WTC11 (cell line): ENCODE measurements around the gene SEMA6D.

ENCODE experiments used
- ESRRA ChIP-seq: sonication (generic); formaldehyde crosslinking; IDR thresholded peaks from 2 replicates; pipeline ENCODE4 v1.8.1; 2022; ENCODE audit warnings: mild to moderate bottlenecking, missing genetic modification reagents, borderline replicate concordance
- JUN ChIP-seq: sonication (generic); formaldehyde crosslinking; IDR thresholded peaks from 2 replicates; pipeline ENCODE4 v1.8.0; 2023; ENCODE audit warnings: mild to moderate bottlenecking, missing genetic modification reagents
- NFE2L1 ChIP-seq: sonication (generic); formaldehyde crosslinking; IDR thresholded peaks from 2 replicates; pipeline ENCODE4 v1.8.1; 2023; ENCODE audit warnings: missing genetic modification reagents
- USF2 ChIP-seq: sonication (generic); formaldehyde crosslinking; IDR thresholded peaks from 2 replicates; pipeline ENCODE4 v1.8.1; 2023; ENCODE audit warnings: mild to moderate bottlenecking, missing genetic modification reagents, moderate library complexity
- ZNF416 ChIP-seq: fragments of 250-450 bp; sonication (Bioruptor Pico); IDR thresholded peaks from 2 replicates; pipeline ENCODE4 v1.9.0; 2021; ENCODE audit warnings: mild to moderate bottlenecking, inconsistent platforms
- TF ChIP-seq, protein P1 (sequence below): fragments of 200-600 bp; IDR thresholded peaks from 2 replicates; pipeline ENCODE4 v1.8.0; 2022; ENCODE audit warnings: antibody characterized with exemption

DNA sequence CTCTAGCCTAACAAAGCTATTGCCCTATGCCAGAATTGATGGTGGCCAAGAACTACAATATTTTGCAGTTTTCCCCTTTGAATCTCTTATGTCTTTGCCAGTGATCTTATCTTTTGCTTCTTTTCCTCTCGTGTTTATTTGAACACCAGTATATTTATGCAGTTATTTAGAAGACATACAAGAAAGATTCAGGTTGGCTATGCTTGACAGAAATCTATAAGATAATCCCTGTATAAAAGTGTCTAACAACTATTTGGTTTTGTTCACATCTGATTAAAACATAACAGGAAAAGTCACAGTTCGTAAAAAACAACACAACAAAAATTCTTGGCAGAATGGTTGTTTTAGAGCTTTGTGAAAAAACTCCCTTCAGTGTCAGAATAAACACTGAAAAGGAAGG, 63.7 kb downstream of the SEMA6D start:
- TF ChIP-seq, protein P1, sequence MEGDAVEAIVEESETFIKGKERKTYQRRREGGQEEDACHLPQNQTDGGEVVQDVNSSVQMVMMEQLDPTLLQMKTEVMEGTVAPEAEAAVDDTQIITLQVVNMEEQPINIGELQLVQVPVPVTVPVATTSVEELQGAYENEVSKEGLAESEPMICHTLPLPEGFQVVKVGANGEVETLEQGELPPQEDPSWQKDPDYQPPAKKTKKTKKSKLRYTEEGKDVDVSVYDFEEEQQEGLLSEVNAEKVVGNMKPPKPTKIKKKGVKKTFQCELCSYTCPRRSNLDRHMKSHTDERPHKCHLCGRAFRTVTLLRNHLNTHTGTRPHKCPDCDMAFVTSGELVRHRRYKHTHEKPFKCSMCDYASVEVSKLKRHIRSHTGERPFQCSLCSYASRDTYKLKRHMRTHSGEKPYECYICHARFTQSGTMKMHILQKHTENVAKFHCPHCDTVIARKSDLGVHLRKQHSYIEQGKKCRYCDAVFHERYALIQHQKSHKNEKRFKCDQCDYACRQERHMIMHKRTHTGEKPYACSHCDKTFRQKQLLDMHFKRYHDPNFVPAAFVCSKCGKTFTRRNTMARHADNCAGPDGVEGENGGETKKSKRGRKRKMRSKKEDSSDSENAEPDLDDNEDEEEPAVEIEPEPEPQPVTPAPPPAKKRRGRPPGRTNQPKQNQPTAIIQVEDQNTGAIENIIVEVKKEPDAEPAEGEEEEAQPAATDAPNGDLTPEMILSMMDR: no peak
- TF ChIP-seq ESRRA (no peak), NFE2L1 (CRISPR knock-in tag) (no peak), USF2 (CRISPR knock-in tag) (no peak), JUN (CRISPR knock-in tag) (no peak), ZNF416 (CRISPR knock-in tag) (no peak)
